ENCODE measurements around the gene CBX4.

The CBX4 gene

DNA sequence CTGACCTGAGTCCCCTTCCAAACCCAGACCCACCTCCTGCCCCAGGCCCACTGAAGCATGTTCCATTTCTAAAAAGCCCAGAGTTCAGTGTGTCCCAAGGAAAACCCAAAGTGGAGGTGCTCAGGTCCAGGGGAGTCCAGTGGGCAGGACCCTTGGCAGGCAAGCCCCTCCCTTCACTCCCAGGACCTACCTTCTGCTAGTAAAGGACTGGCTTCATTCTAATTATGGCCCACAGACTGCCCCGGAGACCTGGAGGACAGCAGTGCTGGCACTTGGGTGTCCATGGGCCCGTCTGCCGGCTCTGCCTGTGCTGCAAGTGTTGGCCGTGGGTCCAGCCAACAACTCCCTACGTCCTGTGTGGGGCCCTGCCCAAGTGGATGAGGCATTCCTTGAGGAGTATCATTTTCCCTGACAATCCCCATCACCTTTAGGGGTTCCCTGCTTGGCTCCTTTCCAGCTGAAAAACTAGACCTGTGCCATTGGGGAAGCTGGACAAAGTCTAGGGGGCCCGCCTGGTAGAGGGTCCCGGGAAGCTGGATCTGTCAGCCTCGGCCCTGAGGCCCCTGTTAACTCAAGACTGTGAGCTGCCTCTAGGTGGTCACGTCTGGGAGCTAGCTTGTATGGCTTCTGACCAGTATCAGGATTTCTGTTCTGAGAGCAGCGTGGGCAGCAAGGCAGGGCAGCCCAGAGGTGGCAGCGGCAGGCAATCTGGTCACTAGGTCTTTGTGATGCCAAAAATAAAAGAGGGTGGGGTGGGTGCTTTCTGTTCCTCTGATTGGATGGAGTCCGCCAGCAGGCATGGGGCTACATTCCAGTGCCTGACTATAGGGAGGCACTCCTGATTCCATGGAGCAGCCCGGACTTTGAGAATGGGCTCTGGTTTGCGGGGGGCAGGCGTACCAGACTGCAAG is 53.1 kb downstream of the CBX4 start:
- DNase-seq, result no peak

DNA sequence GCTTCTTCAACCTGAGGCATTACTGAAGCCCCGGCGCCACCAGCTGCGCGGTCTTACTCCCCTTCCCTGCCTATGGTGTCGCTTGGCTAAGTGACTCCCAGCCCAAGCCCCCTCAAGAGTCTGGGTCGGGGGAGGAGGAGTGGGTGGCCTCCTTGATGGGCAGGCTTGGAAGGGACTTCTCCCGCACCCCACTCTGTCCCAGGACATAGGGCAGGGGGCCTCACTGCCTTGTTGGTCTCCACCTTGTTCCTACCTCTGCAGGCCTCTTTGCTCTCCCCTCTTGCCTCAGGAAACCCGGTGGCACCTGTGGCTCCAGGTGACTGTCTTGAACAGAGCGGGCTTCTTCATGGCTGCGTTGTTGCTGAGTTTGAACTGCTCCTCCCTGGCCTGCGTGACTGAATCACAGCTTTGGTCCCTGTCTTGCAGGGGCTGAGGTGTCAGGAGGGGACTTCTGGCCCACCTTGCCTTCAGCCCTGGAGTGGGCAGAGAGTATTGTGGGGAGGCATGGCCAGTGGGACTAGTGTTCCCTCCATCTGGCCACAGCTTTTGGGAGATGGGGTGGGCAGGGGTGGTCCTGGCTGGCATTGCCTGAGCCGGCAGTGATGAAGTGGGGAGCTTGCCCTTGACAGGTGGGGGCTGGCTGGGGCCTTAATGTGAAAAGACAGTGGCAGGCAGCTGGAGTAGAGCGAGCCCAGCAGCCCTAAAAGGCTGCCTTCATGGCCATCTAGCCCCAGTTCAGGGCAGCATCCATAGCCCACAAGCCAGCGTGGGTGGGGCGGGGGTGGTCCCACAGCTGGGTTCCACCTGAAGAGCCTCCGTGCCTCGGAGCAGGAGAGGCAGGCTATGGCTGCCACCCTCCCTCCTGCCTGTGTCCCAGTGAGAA is 54.0 kb downstream of the CBX4 start:
- DNase-seq, result no peak

GRCh38 chr17:79784353-79785016 is 54.8 kb downstream of the CBX4 start:
- DNase-seq, result no peak

DNA sequence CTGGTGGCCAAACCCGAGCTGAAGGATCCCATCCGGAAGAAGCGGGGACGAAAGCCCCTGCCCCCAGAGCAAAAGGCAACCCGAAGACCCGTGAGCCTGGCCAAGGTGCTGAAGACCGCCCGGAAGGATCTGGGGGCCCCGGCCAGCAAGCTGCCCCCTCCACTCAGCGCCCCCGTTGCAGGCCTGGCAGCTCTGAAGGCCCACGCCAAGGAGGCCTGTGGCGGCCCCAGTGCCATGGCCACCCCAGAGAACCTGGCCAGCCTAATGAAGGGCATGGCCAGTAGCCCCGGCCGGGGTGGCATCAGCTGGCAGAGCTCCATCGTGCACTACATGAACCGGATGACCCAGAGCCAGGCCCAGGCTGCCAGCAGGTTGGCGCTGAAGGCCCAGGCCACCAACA is 55.3 kb downstream of the CBX4 start:
- DNase-seq, result no peak

All from stimulated activated CD8-positive, alpha-beta memory T cell treated with anti-CD3 and anti-CD28 coated beads, Interleukin-4, amount 100 ng/mL, for 48 hours (primary cell).